NCI-H345 (cell line): ENCODE results near the gene CCDC61.

Experiments used
- DNase-seq: peaks from one replicate; lab custom pipeline; 2025; lab: John Stamatoyannopoulos, UW

CCDC61 gene

DNA sequence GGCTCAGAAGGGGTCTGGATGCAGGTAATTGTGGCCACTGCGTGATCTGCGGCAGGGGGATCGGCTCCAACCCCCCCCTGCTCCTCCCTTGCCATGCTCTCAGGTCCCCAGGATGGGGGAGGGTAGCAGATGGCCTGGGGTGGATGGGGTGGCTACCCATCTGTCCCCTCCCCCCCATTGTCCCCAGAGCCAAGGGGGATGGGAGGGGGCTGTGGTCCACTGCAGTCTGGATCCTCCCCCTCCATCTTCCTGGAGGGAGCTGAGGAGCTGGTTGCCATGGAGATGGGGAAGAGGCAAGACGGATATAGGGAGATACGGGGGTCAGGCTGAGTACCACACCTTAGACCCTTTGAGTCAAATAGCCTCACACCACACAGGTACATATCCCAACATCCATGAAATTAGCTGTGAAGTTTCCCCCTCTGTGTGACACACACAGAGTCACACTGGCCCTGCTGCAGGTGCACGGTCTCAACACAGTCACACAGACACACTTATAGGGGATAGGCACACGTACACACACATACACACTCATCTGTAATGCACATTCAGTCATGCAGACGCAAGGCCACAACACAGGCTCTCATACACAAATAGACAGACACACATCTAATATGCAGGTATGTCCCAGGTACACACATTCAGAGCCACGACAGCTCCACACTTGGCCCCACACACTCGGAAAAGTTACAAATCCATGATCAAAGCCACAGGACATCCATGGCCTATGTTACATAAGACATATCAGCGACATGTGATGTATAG lies 19.8 kb upstream of the CCDC61 start:
- no peak for DNase-seq

DNA sequence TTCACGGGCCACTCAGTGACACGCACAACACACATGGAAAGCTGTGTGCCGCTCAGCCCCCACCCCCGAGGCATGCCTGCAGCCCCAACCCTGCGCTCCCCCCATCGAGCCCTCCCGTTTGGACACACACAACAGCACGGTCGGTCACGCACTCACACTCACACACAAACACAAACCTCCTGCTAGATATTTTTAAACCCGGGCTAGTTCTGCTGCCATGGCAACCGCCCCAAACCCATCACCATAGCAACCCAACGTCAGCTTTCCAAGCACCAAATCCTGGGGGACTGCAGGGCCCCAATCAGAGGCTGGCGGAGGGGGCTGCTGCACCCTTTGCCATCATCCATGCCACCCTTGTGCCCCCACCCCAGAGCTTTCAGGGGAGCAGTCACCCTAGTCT lies 19.1 kb upstream of the CCDC61 start:
- DNase-seq, result no peak

DNA sequence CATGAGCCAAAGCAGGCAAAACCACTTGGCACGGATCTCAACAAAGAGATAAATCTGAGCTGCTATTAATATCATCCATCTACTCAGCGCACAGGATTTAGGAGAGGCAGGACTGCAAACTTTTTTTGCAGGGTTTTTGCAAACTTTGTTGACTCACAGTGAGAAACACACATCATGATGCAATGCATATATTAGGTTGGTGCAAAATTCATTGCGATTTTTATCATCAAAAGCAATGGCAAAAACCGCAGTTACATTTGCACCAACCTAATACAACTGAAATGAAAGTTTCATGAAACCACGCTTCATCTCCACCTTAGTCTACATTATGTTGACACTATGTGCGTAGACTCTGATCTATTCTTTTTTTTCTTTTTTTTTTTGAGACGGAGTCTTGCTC lies 17.1 kb upstream of the CCDC61 start:
- DNase-seq, result no peak

- no peak for DNase-seq
Observed at GRCh38 chr19:45981350-45981749, 13.9 kb upstream of the CCDC61 start.

DNA sequence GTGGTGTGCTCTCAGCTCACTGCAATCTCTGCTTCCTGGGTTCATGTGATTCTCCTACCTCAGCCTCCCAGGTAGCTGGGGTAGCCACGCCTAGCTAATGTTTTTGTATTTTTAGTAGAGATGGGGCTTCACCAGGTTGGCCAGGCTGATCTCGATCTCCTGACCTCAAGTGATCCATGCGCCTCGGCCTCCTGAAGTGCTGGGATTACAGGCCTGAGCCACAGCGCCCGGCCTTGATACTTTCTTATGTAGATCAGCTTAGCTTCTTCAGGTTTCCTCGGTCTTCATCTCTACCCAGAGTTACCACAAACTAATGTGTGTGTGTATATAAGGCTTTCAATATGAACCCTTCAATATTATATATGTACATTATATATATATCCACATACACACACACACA lies 9.9 kb upstream of the CCDC61 start:
- DNase-seq, result no peak

GRCh38 chr19:45990113-45990728 lies 5.0 kb upstream of the CCDC61 start:
- DNase-seq, result no peak

GRCh38 chr19:45994456-45994997 lies 740 bp upstream of the CCDC61 start:
- DNase-seq, result no peak

GRCh38 chr19:45995715-45996385 lies 583 bp downstream of the CCDC61 start:
- DNase-seq, result no peak

DNA sequence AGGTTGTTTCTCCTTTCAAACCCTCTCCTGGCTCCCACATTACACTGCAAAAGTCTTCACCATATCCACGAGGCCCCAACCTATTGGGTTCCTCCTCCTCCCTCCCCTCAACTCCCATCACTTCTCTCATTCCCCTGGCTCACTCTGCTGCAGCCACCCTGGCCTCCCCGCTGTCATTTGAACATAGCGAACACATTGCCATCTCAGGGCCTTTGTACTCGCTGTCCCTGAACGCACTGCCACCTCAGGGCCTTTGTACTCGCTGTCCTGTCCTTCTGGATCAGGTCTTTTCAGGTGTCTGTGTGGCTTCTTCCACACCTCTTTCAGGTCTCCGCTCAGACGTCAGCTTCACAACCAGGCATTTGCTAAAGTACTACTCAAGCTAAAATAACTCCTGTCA lies 1.7 kb downstream of the CCDC61 start:
- DNase-seq, result no peak

DNA sequence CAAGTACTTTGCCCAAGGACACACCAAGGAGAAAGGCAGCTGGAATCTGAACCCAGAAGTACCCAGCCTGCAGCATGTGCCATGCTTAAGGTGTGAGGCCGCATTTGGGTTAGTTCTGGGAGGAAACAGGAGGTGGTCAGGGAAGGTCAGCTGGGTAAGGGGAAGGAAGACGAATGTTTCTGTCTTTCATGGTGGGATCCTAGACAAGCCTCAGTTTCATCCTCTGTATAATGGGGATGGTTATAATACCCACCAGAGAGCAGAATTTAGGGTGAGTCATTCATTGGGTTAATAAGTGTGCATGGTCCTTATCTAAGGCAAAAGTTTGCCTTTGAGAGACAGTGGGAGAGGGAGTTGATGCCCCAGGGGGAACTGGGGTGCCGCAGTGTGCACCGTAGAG lies 3.6 kb downstream of the CCDC61 start:
- no peak for DNase-seq

GRCh38 chr19:45999653-46000121 lies 4.4 kb downstream of the CCDC61 start:
- DNase-seq, result peak; percentile 64

GRCh38 chr19:46000491-46001246 lies 5.4 kb downstream of the CCDC61 start:
- DNase-seq, result peak; percentile 67

GRCh38 chr19:46002678-46003275 lies 7.5 kb downstream of the CCDC61 start:
- DNase-seq, result no peak

DNA sequence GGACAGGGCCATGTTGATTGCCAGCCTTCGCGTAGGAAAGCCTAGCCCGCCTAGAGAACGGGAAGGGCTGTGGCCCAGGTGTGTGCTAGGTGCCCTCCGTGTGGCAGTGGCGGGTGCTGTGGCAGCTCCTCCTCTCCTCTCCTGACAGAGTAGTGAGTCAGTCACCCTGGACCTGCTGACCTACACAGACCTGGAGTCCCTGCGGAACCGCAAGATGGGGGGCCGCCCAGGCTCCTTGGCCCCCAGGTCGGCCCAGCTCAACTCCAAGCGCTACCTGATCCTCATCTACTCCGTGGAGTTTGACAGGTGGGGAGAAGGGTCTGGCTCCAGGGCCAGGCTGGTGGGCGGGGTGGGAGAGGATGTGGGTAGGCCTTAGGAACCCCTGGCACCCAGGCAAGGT lies 11.1 kb downstream of the CCDC61 start:
- DNase-seq, result no peak

GRCh38 chr19:46009530-46010510 lies 14.6 kb downstream of the CCDC61 start:
- DNase-seq, result peak; percentile 7

DNA sequence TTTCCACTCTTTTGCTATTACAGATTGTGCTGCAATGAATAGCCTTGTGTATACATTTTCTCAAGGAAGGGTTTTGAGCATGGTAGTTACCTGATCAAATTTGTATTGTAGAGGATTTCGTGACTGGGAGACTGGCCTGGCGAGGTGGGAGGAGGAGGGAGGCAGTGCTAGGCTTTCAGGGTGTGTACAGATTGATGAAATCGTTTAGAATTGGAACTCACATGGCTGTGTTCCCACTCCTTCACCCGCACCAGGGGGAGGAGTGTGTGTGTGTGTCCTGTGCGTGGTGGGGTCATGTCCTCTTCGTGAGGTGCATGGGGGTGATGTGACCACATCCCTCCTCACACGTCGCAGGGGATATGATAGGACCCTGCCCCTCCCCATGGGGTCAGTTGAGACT lies 19.3 kb downstream of the CCDC61 start:
- DNase-seq, result no peak

- DNase-seq, result peak; percentile 48
Observed at GRCh38 chr19:46014941-46015686, 19.8 kb downstream of the CCDC61 start.

GRCh38 chr19:46015687-46016425 lies 20.6 kb downstream of the CCDC61 start:
- DNase-seq, result peak; percentile 36
